Measurements from ENCODE around the gene ZNF587B.

DNA sequence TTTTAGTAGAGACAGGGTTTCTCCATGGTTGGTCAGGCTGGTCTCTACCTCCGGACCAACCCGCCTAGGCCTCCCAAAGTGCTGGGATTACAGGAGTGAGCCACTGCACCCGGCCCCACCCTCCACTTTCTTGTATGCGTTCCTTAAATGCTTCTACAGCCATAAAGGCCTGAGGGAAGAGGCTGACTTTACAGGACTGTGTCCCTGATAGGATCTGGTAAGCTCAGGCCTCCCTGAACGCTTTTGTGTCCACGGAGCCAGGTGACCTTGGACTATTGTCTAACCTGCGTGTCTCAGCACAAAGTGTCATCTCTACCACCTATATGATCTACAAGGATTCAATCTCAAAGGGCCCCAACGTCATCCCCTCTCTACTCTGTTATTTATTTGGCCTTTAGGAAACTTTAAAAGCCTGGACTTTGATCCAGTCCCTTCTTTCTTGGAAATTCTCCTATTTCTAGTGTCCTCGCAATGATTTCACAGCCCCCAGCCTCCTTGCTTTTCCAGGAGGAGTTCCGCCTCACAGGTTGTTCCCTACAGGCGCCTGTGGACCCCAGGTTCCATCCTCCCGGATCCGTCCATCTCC is 16.1 kb upstream of the ZNF587B start:
- TF ChIP-seq GATA3 (IDR thresholded peaks at IDR 0.05; ENCODE audit: low read depth, low read length) (no peak), GATA2 (IDR thresholded peaks at IDR 0.05; ENCODE audit: low read depth, low read length) (no peak)

Measured in SH-SY5Y (cell line).